ENCODE data around the gene ZNF292. TPM values are rescaled to one million over a fixed set of nuclear protein-coding genes. Genes with fewer than 3 reads are reported as not detected.

ZNF292 gene
- polyA plus RNA-seq, 3 donors from 2014 or later: 10.0 to 29.8 (median 11.8) TPM

- H3K4me3 Mint-ChIP-seq: no peak overlapping the region
- DNase-seq: no peak
- no peak overlapping the region for H3K27ac Mint-ChIP-seq
- H3K9me3 Mint-ChIP-seq: no peaks in the 10 kb centered on the region
- H3K36me3 Mint-ChIP-seq: peaks cover 0 to 24% (median 6%) of the 10 kb centered on the region in 3 donors
- H3K27me3 Mint-ChIP-seq (ENCODE audit: low read depth in 3 of 3): peaks cover 0 to 1% (median 0%) of the 10 kb centered on the region in 3 donors
- peaks cover 0 to 2% of the 10 kb centered on the region in 2 donors for H3K4me1 Mint-ChIP-seq
Measured at GRCh38 chr6:87243812-87244211, 88.4 kb downstream of the ZNF292 start.

GRCh38 chr6:87244380-87244779, 89.0 kb downstream of the ZNF292 start:
- H3K27ac Mint-ChIP-seq: peak overlapping the region in 1 of 6 donors; percentile 5
- H3K4me3 Mint-ChIP-seq: no peak overlapping the region
- peaks cover 0 to 1% (median 0%) of the 10 kb centered on the region in 3 donors for H3K27me3 Mint-ChIP-seq (ENCODE audit: low read depth in 3 of 3)
- H3K36me3 Mint-ChIP-seq: peaks cover 0 to 24% (median 6%) of the 10 kb centered on the region in 3 donors
- no peaks in the 10 kb centered on the region for H3K9me3 Mint-ChIP-seq
- no peak for DNase-seq
- peaks cover 0 to 2% of the 10 kb centered on the region in 2 donors for H3K4me1 Mint-ChIP-seq

- no peaks in the 10 kb centered on the region for H3K27me3 Mint-ChIP-seq (ENCODE audit: low read depth in 3 of 3)
- no peak overlapping the region for H3K27ac Mint-ChIP-seq
- peaks cover 6 to 28% (median 9%) of the 10 kb centered on the region in 3 donors for H3K36me3 Mint-ChIP-seq
- peaks cover 6 to 16% of the 10 kb centered on the region in 2 donors for H3K4me1 Mint-ChIP-seq
- no peak for DNase-seq
- H3K4me3 Mint-ChIP-seq: no peak overlapping the region
- H3K9me3 Mint-ChIP-seq: no peaks in the 10 kb centered on the region
Measured at GRCh38 chr6:87250019-87250418, 94.7 kb downstream of the ZNF292 start.

GRCh38 chr6:87251225-87251624, 95.9 kb downstream of the ZNF292 start:
- Mint-ChIP-seq H3K9me3 (no peaks in the 10 kb centered on the region), H3K27ac (peak overlapping the region in 5 of 6 donors; percentile 5 to 39 (median 23)), H3K4me1 (peaks cover 6 to 16% of the 10 kb centered on the region in 2 donors), H3K36me3 (peaks cover 11 to 34% (median 15%) of the 10 kb centered on the region in 3 donors), H3K4me3 (no peak overlapping the region), H3K27me3 (ENCODE audit: low read depth in 3 of 3) (no peaks in the 10 kb centered on the region)
- no peak for DNase-seq

GRCh38 chr6:87251725-87252124, 96.4 kb downstream of the ZNF292 start:
- peaks cover 16 to 34% (median 19%) of the 10 kb centered on the region in 3 donors for H3K36me3 Mint-ChIP-seq
- no peaks in the 10 kb centered on the region for H3K9me3 Mint-ChIP-seq
- H3K4me3 Mint-ChIP-seq: no peak overlapping the region
- H3K27ac Mint-ChIP-seq: no peak overlapping the region
- H3K4me1 Mint-ChIP-seq: peaks cover 6 to 16% of the 10 kb centered on the region in 2 donors
- H3K27me3 Mint-ChIP-seq (ENCODE audit: low read depth in 3 of 3): no peaks in the 10 kb centered on the region
- DNase-seq: no peak

- Mint-ChIP-seq H3K27me3 (ENCODE audit: low read depth in 3 of 3) (no peaks in the 10 kb centered on the region), H3K4me3 (no peak overlapping the region), H3K36me3 (peaks cover 38 to 58% (median 44%) of the 10 kb centered on the region in 3 donors), H3K4me1 (peaks cover 7 to 11% of the 10 kb centered on the region in 2 donors), H3K27ac (no peak overlapping the region), H3K9me3 (no peaks in the 10 kb centered on the region)
- no peak for DNase-seq
Measured at GRCh38 chr6:87257046-87257445, 101.7 kb downstream of the ZNF292 start.

- no peak for DNase-seq
- Mint-ChIP-seq H3K9me3 (no peaks in the 10 kb centered on the region), H3K4me3 (no peak overlapping the region), H3K27me3 (ENCODE audit: low read depth in 3 of 3) (no peaks in the 10 kb centered on the region), H3K4me1 (peaks cover 7 to 8% of the 10 kb centered on the region in 2 donors), H3K36me3 (peaks cover 38 to 55% (median 44%) of the 10 kb centered on the region in 3 donors), H3K27ac (no peak overlapping the region)
Measured at GRCh38 chr6:87257565-87257964, 102.2 kb downstream of the ZNF292 start.

GRCh38 chr6:87257975-87258374, 102.6 kb downstream of the ZNF292 start:
- no peak for DNase-seq
- Mint-ChIP-seq H3K4me3 (no peak overlapping the region), H3K9me3 (no peaks in the 10 kb centered on the region), H3K4me1 (peaks cover 6 to 7% of the 10 kb centered on the region in 2 donors), H3K27ac (no peak overlapping the region), H3K36me3 (peaks cover 38 to 54% (median 44%) of the 10 kb centered on the region in 3 donors), H3K27me3 (ENCODE audit: low read depth in 3 of 3) (no peaks in the 10 kb centered on the region)

- Mint-ChIP-seq H3K4me3 (no peak overlapping the region), H3K4me1 (peaks cover 5 to 6% of the 10 kb centered on the region in 2 donors), H3K27me3 (ENCODE audit: low read depth in 3 of 3) (no peaks in the 10 kb centered on the region), H3K36me3 (peaks cover 35 to 51% (median 37%) of the 10 kb centered on the region in 3 donors), H3K27ac (no peak overlapping the region), H3K9me3 (no peaks in the 10 kb centered on the region)
- DNase-seq: no peak
Measured at GRCh38 chr6:87259791-87260190, 104.4 kb downstream of the ZNF292 start.

GRCh38 chr6:87261534-87261933, 106.2 kb downstream of the ZNF292 start:
- Mint-ChIP-seq H3K36me3 (peaks cover 24 to 38% (median 34%) of the 10 kb centered on the region in 3 donors), H3K27ac (no peak overlapping the region), H3K9me3 (no peaks in the 10 kb centered on the region), H3K4me3 (no peak overlapping the region), H3K4me1 (peaks cover 5 to 6% of the 10 kb centered on the region in 2 donors), H3K27me3 (ENCODE audit: low read depth in 3 of 3) (peaks cover 0 to 3% (median 1%) of the 10 kb centered on the region in 3 donors)
- DNase-seq: no peak

- Mint-ChIP-seq H3K4me1 (peaks cover 0 to 5% of the 10 kb centered on the region in 2 donors), H3K27ac (no peak overlapping the region), H3K27me3 (ENCODE audit: low read depth in 3 of 3) (peaks cover 0 to 8% (median 6%) of the 10 kb centered on the region in 3 donors), H3K36me3 (peaks cover 7 to 16% (median 12%) of the 10 kb centered on the region in 3 donors), H3K4me3 (no peak overlapping the region), H3K9me3 (no peaks in the 10 kb centered on the region)
- DNase-seq: no peak
Measured at GRCh38 chr6:87264481-87264880, 109.1 kb downstream of the ZNF292 start.

GRCh38 chr6:87274660-87275274, 119.4 kb downstream of the ZNF292 start:
- H3K27me3 Mint-ChIP-seq (ENCODE audit: low read depth in 3 of 3): peaks cover 0 to 4% (median 3%) of the 10 kb centered on the region in 3 donors
- no peaks in the 10 kb centered on the region for H3K9me3 Mint-ChIP-seq
- DNase-seq: no peak
- no peak overlapping the region for H3K27ac Mint-ChIP-seq
- no peak overlapping the region for H3K4me3 Mint-ChIP-seq
- peaks cover 0 to 4% of the 10 kb centered on the region in 2 donors for H3K4me1 Mint-ChIP-seq
- H3K36me3 Mint-ChIP-seq: no peaks in the 10 kb centered on the region

GRCh38 chr6:87276624-87277023, 121.3 kb downstream of the ZNF292 start:
- no peak for DNase-seq
- H3K27ac Mint-ChIP-seq: peak overlapping the region in 2 of 6 donors; percentile 4 to 30
- H3K27me3 Mint-ChIP-seq (ENCODE audit: low read depth in 3 of 3): peaks cover 0 to 2% (median 2%) of the 10 kb centered on the region in 3 donors
- no peak overlapping the region for H3K4me3 Mint-ChIP-seq
- H3K36me3 Mint-ChIP-seq: no peaks in the 10 kb centered on the region
- no peaks in the 10 kb centered on the region for H3K9me3 Mint-ChIP-seq
- H3K4me1 Mint-ChIP-seq: peaks cover 0 to 4% of the 10 kb centered on the region in 2 donors

- DNase-seq: no peak
- Mint-ChIP-seq H3K27me3 (ENCODE audit: low read depth in 3 of 3) (peaks cover 0 to 4% (median 2%) of the 10 kb centered on the region in 3 donors), H3K36me3 (no peaks in the 10 kb centered on the region), H3K27ac (no peak overlapping the region), H3K9me3 (no peaks in the 10 kb centered on the region), H3K4me3 (no peak overlapping the region), H3K4me1 (peaks cover 0 to 4% of the 10 kb centered on the region in 2 donors)
Measured at GRCh38 chr6:87277123-87277522, 121.8 kb downstream of the ZNF292 start.

All from immature natural killer cell (primary cell).